Activated T-cell treated with anti-CD3 and anti-CD28 coated beads for 1 hour (primary cell): ENCODE measurements around the gene EDEM1.
"Not testable (repeated sequence)": the region's sequence is repeated elsewhere in the genome, so short reads cannot be mapped to it uniquely, and the experiment has no call there.

Experiments used
- DNase-seq: peaks from one replicate; pipeline ENCODE4 v3.0.0-alpha.2; 2020; ENCODE audit warnings: low read depth

The EDEM1 gene

DNA sequence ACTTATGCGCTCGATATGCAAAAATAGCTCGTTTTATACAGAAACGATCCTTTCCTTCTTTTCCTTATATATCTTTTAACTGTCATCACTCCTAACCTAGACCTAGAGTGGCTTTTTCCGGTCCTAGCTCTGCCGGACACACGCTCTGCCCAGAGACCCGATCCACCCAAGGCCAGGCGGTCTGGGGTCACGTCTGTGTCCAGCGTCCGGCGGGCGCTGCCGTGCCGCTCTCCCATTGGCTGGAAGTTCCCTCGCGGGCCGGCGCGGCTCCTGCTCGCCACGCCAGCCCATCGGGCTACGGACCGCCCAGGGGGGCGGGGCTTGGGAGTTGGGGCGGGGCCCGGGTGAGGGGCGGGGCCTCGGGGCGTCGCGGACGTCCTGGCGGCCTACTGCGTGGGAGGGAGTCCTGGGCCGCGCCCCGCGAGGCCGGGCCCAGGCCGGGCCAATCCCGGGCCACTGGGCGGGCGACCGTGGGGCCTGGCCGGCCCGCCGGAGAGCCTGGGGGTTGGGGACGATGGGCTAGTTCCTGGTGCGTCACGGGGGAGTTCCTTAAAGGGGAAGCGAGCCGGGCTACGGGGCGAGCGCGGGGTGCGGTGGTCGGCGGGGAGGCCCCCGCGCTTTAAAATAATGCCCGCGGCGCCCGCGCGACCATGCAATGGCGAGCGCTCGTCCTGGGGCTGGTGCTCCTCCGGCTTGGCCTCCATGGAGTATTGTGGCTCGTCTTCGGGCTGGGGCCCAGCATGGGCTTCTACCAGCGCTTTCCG lies at the start of gene EDEM1:
Gene EDEM1, plus strand, starts transcription at position 552 of the 764 bp plus-strand sequence. Its CDS starts 99 bp downstream, at position 651.
- DNase-seq = peak; percentile 93

DNA sequence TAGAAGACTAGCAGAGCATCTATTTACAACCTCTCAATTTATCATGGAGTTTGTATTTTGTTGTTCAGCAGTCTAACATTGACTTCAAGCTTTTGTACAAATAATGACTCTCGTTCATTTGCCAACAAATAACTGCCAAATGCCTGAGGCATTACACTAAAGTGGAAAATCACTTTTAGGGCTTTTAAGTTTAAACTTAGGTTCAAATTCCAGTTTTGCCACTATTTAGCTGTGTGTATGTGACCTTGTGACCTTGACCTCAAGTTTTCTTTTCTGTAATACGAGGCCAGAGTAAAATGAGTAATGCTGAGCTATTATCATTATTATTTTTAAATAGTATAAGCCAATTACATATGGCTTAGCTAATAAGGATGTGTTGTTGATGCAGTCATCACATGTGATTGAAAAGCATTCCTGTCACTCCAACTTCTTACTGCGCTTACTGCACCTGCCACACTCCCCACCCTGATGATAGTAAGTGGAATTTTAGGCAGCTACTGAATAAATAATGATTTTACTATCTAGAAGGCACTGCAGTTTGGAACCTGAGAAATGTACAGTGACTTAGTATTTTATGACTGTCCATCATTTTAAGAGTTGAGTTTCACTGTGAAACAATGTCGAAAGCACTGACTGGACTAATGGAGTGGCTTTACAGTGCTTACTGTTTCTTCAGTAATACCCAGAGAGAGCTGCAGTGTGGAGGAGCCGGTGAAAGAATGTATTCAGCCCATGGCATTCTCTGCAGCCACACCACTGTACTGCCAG lies 49.1 kb upstream of the EDEM1 start:
- DNase-seq = no peak

DNA sequence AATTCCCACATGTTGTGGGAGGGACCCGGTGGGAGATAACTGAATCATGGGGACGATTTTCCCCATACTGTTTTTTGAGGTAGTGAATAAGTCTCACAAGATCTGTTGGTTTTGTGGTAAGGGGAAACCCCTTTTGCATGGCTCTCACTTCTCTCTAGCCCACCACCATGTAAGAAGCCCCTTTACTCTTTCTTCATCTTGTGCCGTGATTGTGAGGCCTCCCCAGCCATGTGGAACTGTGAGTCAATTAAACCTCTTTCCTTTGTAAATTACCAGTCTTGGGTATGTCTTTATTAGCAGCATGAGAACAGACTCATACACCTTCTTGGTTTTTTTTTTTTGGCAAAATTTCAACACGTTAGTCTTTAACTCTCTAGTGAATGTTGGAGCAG lies 47.3 kb upstream of the EDEM1 start:
- DNase-seq = no peak

DNA sequence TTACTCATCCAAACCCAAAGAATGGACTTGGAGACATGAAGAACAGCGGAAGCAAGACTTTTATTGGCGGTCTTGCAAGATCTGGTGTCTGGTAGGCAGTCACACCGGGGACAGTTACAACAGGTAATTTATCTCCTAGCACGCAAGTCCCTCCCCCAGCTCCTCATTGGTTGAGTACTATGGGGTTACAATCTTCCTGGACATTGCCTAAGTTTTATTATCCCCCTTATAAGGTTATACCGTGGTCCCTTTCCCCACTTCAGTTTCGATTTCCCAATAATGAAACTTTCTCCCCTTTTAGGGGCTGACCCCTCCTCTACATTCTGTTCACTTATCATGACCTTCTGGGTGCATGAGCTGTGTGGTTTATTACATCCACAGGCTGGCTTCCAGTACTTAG lies 46.7 kb upstream of the EDEM1 start:
- DNase-seq = no peak

DNA sequence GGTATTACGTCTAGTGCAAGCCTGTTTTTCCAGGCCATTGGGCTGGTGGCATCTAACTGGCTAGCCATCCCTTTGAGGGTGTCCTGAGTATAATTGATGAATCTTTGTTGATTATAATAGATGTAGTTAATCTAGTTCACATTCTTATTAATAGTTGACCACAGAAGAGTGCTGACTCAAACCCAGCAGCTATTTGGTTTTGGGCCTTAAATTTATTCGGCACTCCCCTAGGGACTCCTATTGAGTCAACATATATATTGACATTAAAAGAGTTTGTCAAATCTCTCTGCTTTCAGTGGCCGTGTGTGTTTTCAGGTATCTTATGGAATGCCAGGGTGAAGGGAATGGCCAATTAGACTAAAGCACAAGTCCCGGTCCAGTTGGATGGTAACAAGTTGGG lies 45.7 kb upstream of the EDEM1 start:
- DNase-seq = no peak

DNA sequence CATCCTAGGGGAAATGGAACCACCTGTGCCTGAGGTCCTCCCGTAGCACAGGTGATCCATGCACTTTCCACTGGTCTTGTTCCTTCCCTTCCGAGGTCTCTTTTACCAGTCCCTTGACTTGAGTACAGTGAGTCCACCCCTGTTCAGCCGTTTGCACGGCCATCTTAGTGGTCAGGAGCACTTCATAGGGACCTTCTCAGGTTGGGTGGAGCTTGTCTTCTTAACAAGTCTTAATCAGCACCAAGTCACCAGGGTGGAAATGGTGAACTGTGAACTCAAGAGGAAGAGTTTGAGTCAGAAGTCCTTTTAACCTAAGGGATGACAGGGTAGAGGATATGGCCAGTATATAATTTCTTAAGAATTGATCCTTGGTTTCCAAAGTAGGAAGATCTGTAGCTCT lies 44.0 kb upstream of the EDEM1 start:
- no peak for DNase-seq

DNA sequence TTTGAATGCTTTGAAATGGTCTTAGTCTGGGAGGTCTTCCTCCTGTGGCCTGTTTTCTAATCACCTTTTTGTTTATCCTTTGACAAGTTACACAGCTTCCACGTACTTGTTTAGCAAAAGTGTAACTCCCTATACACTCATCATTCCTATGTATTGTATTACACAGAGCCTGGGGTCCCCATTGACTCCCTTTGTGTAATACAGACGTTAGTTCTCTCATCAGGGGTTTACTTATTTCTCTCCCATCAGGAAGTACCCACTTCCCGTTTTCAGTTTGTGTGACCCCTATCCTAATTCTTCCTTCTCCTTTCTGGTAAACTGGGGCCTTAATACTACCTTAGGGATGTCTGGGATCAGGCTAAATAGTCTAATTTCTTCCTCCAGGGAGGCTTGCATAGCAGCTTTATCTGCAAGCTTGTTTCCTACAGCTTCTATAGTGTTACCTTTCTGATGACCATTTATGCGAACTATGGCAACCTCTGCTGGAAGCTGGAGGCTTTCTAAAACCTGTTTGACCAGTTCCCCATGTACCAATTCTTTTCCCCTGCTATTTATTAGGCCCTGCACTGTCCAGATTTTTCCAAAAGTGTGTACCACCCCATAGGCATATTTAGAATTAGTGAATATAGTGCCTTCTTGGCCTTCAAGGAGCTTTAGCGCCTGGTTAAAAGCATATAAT lies 43.1 kb upstream of the EDEM1 start:
- DNase-seq = no peak

DNA sequence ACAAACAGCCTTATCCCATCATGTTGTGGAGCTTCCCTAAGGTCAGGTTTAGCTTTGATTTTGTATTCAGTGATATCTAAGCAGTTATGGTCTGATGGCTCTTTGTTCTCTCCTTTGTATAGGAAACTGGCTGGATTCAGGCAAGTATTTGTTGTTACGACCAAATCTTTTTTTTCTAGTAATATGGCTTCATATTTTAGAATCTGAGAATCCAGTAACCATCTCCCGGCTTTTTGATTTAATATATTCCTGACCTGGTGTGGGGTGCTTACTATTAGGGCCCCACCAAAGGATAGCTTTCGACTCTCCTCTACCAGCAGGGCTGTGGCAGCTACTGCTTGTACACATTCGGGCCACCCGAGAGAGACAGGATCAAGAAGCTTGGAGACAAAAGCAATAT lies 42.4 kb upstream of the EDEM1 start:
- DNase-seq = no peak

DNA sequence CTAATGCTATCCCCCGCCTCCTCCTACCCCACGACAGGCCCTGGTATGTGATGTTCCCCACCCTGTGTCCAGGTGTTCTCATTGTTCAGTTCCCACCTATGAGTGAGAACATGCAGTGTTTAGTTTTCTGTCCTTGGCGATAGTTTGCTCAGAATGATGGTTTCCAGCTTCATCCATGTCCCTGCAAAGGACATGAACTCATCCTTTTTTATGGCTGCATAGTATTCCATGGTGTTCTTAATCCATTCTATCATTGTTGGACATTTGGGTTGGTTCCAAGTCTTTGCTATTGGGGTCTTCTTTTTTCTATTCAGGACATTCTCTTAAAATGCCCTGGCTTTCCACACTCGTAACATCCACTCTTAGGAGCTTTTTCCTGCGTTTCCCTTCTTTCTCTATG lies 40.4 kb upstream of the EDEM1 start:
- DNase-seq = not testable (repeated sequence)

DNA sequence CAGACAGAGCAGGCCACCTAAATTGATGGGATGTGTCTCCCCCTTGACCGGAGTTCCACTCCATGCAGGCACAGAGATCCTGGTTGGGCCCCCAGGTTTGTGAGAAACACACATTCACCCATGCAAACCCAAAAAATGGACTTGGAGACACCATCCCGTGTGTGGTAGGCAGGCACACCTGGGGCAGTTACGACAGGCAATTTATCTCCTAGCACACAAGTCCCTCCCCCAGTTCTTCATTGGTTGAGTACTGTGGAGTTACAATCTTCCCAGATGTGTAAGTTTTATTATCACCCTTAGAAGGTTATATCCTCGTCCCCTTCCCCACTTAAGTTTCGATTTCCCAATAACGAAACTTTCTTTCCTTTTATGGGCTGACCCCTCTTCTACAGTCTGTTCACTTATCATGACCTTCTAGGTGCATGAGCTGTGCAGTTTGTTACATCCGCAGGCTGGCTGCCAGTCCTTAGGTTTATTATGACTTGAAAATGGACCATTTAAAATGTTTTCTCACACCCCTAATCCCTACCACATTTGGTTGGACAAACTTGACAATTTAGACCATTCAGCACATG lies 38.1 kb upstream of the EDEM1 start:
- no peak for DNase-seq

DNA sequence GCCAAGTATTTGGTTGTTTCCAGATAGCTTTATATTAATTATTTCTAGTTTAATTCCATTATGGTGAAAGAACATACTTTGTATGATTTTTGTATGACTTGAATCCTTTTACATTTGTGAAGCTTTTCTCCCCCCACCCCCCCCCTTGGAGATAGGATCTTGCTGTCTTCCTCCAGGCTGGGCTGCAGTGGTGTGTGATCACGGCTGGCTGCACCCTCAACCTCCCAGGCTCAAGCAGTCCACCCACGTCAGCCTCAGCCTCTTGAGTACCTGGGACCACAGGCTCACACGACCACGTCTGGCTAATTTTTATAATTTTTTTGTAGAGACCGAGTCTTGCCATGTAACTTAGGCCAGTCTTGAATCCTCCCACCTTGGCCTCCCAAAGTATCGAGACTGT lies 35.9 kb upstream of the EDEM1 start:
- no peak for DNase-seq

DNA sequence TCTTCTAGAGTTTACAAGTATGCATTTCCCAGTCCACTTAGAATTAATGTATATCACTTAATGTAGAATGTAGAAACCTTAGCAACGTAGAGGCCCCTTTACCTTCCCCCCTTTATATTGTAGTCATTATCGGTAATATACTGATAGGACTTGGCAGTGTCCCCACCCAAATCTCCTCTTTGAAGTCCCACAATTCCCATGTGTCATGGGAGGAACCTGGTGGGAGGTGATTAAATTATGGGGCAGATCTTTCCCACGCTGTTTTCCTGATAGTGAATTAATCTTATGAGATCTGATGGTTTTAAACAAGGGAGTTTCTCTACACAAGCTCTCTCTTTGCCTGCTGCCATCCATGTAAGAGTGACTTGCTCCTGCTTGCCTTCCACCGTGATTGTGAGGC lies 34.4 kb upstream of the EDEM1 start:
- DNase-seq = no peak

DNA sequence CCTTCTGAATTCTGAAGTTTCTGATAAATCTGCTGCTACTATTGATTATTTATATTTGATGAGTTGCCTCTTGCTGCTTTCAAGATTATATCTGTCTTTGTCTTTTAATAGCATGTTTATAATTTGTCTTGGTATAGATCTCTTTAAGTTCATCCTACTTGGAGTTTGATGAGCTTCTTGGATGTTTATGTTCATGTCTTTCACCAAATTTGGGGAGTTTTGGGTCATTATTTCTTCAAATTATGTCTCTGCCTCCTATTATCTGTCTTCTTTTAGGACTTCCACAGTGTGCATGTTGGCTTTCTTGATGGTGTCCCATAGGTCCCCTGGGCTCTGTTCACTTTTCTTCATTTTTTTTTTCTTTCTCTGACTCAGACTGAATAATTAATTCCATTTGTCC lies 32.3 kb upstream of the EDEM1 start:
- no peak for DNase-seq

DNA sequence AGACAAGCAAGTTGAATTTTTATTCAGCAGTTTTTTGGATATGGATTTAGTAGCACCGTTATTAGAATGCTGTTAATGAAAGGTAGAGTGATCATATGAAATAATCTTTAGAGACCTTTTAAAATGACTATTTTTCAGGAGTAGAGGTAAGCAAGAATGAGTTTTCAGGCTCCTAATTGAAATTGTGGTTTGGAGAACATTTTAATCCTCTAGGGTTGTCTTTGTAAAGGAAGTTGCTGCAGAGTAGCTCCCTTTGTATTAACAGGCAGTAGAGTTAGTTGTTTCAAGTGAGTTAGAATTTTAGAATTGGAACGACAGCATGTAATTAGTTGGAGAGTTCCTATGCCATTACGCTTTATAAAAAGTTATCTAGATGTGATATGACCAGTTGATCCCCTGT lies 27.2 kb upstream of the EDEM1 start:
- no peak for DNase-seq

DNA sequence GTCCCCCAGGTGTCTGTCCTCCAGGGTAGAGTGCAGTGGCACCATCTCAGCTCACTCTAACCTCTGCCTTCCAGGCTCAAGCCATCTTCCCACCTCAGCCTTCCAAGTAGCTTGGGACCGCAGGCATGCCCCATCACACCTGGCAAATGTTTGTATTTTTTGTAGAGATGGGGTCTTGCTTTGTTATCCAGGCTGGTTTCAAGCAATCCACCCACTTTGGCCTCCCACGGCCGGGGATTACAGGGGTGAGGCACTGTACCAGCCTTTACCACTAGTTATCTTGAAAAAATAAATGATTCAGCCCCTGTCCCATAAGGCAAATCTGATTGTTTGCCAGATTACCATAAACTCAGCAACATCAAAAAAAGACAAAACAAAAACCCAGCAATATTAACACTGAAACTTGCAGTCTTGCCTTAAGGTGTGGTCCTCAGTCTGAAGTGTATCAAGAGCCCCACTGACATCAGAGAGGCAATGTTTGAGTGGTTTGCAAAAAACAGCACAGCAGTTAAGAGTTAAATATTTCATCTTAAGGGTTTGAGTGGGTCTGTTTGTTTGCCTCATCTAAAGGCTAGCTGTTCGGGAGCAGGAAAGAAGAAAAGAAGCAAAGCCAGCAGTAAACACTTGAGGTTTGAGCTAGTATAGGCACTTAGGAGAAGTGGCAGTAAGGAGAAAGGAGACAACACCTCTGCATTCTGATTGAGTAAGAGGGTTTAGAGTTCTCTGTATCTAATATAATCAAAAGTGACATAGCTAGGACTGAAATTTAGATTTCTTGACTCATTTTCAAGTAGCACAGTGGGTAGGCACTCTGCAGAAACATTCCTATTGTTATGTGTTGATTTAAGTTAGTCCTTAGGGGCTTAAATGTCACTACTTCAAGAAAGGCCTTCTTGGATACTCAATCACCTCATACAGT lies 26.3 kb upstream of the EDEM1 start:
- no peak for DNase-seq

DNA sequence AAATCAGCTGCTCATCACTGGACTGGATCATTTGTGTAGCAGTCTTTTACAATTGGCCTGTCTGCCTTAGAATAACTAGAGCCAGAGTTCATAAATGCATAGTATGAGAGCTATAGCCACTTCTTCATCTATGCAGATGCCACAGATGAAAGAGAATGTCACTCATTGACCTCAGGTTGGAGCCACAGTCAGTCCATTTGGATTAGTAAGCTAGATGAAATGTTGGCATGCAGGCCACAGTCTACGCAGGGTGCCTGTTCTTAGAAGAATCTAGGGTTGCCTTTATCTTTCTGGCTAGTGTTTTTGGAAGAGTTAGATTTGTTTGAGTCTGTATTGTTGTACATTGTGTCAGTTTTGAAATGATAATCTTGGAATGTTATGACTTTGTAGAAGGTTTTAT lies 25.4 kb upstream of the EDEM1 start:
- DNase-seq = no peak

DNA sequence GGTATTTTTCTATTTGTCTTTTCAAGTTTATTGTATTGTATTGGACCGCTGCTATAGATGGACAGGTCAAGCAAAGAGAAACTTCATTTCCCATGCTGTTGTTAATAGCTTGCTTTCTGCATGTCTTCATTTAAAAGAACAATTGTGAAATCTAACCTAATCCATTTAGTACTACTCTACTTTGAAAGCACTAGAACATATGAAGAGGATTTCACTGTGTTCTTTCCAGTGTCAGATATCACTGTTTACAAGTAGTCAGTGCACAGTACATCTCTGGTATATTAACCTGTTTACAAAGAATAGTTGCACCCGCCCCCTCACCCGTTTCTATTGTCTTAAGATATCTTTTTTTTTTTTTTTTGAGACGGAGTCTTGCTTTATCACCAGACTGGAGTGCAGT lies 21.8 kb upstream of the EDEM1 start:
- DNase-seq = no peak

DNA sequence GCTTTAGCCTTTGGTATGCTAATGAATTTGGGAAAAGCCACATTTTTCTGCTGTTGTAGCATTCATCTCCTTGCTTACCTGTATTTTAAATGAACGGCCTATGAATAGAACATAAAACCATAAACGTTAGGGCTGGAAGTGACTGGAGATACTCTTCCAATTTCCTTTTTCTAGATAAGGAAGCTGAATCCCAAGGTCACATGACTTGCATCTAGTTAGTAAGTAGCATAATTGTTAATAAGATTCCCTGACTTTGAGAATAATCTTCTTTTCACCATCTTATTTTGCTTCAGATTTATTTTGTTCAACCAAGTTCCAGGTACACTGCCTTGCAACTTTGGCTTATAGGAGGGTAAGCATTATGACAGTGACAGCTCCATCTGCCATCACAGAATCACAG lies 20.7 kb upstream of the EDEM1 start:
- DNase-seq = no peak

DNA sequence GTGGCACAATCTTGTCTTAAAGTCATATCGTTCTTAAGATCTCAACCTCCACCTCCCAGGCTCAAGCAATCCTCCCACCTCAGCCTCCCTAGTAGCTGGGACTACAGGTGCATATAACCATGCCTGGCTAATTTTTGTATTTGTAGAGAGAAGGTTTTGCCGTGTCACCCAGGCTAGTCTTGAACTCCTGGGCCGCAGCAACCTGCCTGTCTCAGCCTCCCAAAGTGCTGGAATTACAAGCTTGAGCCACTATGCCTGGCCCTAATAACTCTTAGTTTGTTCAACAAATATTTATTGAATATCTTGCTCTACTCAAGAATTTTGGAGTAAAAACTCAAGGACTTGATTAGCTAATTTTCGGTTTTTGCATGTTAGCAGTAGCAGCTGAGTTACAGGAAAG lies 19.4 kb upstream of the EDEM1 start:
- no peak for DNase-seq

DNA sequence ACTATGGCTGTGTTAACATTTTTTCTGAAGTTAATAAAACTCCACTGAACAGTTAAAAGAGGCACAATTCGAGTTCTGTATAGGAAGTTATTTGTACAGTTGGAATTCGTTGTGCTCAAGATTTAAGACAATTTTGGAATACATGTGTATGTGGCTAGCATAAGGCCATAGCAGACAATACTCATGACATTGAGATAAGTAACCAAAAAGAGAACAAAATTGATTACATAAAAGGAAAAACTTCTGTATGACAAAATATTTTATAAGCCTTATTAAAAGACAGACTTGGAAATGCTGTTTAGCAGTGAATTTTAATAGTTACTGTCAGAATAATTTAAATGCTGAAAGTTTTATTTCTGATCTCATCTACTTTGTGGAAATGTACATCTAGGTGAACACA lies 17.7 kb upstream of the EDEM1 start:
- DNase-seq = no peak

DNA sequence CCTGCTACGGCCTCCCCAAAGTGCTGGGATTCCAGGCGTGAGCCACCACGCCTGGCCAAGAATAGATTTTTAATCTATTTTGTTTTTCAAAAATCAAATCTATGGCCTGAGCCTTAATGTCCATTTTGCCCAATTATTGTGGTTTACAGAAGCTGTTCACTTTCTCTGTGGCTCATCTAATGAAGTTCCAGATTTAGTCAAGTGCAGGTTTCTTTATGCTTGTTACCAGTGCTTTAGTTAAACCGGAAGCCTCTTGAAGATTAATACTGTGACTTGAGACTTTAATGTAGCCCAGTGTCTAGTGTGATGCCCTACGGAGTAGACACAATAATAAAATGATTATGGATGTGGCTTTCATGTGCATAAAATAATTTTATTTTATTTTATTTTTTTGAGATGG lies 16.5 kb upstream of the EDEM1 start:
- DNase-seq = no peak

DNA sequence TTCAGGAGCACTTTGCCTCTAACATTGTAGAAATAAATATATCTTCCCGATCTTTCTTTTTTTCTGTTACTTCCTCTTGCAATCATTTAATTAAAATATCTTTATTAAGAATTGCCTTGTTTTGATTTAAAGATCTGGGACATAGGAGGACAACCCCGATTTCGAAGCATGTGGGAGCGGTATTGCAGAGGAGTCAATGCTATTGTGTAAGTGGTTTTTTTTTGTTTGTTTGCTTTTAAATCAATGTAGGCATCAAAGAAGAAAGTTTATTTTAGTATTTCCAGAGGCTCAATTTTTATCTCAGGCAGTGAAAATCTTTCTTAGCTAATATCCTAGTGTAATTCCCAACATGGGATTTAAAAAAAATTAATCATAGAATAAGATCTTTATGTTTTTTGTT lies 15.5 kb upstream of the EDEM1 start:
- DNase-seq = no peak
